ENCODE results near the gene RRP15. TPM values are rescaled to one million over a fixed set of nuclear protein-coding genes. Genes with fewer than 3 reads are reported as not detected.
A peak's percentile ranks its signal among the peaks of the same experiment; 100 is the strongest.

RRP15 gene
- total and polyA plus RNA-seq, 2 of the 13 experiments (the other 11 are each of a cell fraction or from before 2014, with no cell fraction given) = 2.1 to 37.5 TPM

- TF ChIP-seq, protein P1, sequence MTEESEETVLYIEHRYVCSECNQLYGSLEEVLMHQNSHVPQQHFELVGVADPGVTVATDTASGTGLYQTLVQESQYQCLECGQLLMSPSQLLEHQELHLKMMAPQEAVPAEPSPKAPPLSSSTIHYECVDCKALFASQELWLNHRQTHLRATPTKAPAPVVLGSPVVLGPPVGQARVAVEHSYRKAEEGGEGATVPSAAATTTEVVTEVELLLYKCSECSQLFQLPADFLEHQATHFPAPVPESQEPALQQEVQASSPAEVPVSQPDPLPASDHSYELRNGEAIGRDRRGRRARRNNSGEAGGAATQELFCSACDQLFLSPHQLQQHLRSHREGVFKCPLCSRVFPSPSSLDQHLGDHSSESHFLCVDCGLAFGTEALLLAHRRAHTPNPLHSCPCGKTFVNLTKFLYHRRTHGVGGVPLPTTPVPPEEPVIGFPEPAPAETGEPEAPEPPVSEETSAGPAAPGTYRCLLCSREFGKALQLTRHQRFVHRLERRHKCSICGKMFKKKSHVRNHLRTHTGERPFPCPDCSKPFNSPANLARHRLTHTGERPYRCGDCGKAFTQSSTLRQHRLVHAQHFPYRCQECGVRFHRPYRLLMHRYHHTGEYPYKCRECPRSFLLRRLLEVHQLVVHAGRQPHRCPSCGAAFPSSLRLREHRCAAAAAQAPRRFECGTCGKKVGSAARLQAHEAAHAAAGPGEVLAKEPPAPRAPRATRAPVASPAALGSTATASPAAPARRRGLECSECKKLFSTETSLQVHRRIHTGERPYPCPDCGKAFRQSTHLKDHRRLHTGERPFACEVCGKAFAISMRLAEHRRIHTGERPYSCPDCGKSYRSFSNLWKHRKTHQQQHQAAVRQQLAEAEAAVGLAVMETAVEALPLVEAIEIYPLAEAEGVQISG (CRISPR knock-in tag; IDR thresholded peaks at IDR 0.05) = peak; percentile 94
- TF ChIP-seq ZNF547 (CRISPR knock-in tag; IDR thresholded peaks at IDR 0.05) (peak; percentile 93), RELA (CRISPR knock-in tag; IDR thresholded peaks at IDR 0.05) (no peak), SP5 (CRISPR knock-in tag; IDR thresholded peaks at IDR 0.05; ENCODE audit: borderline replicate concordance, low read depth) (peak; percentile 89), ZNF282 (IDR thresholded peaks at IDR 0.05; ENCODE audit: partially characterized antibody) (no peak), ZNF775 (CRISPR knock-in tag; IDR thresholded peaks at IDR 0.05; ENCODE audit: borderline replicate concordance) (no peak), NONO (IDR thresholded peaks at IDR 0.05) (no peak), NONO (CRISPR knock-in tag; conservative IDR thresholded peaks at IDR 0.05) (peak; percentile 96), KMT2A (CRISPR knock-in tag; IDR thresholded peaks at IDR 0.05) (peak; percentile 96), CREB1 (IDR thresholded peaks at IDR 0.05) (peak; percentile 72), CREB1 (CRISPR knock-in tag; IDR thresholded peaks at IDR 0.05) (no peak), ZNF576 (CRISPR knock-in tag; IDR thresholded peaks at IDR 0.05) (no peak), ZNF552 (CRISPR knock-in tag; IDR thresholded peaks at IDR 0.05; ENCODE audit: borderline replicate concordance) (peak; percentile 56; the same call in 1 of the 2 replicates), ZNF232 (CRISPR knock-in tag; IDR thresholded peaks at IDR 0.05; ENCODE audit: borderline replicate concordance) (0 out of 2 replicates have a peak, but pooled peaks have one; percentile 19), GFI1 (CRISPR knock-in tag; IDR thresholded peaks at IDR 0.05; ENCODE audit: borderline replicate concordance) (peak; percentile 77), SMAD3 (CRISPR knock-in tag; IDR thresholded peaks at IDR 0.05) (peak; percentile 95), GLI4 (CRISPR knock-in tag; IDR thresholded peaks at IDR 0.05; ENCODE audit: borderline replicate concordance) (peak; percentile 85; the same call in 1 of the 2 replicates), ZBTB20 (CRISPR knock-in tag; IDR thresholded peaks at IDR 0.05; ENCODE audit: borderline replicate concordance, low read depth) (peak; percentile 48; the same call in 1 of the 2 replicates)
- TF ChIP-seq, protein P2, sequence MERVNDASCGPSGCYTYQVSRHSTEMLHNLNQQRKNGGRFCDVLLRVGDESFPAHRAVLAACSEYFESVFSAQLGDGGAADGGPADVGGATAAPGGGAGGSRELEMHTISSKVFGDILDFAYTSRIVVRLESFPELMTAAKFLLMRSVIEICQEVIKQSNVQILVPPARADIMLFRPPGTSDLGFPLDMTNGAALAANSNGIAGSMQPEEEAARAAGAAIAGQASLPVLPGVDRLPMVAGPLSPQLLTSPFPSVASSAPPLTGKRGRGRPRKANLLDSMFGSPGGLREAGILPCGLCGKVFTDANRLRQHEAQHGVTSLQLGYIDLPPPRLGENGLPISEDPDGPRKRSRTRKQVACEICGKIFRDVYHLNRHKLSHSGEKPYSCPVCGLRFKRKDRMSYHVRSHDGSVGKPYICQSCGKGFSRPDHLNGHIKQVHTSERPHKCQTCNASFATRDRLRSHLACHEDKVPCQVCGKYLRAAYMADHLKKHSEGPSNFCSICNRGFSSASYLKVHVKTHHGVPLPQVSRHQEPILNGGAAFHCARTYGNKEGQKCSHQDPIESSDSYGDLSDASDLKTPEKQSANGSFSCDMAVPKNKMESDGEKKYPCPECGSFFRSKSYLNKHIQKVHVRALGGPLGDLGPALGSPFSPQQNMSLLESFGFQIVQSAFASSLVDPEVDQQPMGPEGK (CRISPR knock-in tag; IDR thresholded peaks at IDR 0.05) = no peak; the same call in 1 of the 2 replicates
- TF ChIP-seq, protein P3, sequence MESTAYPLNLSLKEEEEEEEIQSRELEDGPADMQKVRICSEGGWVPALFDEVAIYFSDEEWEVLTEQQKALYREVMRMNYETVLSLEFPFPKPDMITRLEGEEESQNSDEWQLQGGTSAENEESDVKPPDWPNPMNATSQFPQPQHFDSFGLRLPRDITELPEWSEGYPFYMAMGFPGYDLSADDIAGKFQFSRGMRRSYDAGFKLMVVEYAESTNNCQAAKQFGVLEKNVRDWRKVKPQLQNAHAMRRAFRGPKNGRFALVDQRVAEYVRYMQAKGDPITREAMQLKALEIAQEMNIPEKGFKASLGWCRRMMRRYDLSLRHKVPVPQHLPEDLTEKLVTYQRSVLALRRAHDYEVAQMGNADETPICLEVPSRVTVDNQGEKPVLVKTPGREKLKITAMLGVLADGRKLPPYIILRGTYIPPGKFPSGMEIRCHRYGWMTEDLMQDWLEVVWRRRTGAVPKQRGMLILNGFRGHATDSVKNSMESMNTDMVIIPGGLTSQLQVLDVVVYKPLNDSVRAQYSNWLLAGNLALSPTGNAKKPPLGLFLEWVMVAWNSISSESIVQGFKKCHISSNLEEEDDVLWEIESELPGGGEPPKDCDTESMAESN (CRISPR knock-in tag; conservative IDR thresholded peaks at IDR 0.05) = peak; percentile 71
- TF ChIP-seq, protein P4, sequence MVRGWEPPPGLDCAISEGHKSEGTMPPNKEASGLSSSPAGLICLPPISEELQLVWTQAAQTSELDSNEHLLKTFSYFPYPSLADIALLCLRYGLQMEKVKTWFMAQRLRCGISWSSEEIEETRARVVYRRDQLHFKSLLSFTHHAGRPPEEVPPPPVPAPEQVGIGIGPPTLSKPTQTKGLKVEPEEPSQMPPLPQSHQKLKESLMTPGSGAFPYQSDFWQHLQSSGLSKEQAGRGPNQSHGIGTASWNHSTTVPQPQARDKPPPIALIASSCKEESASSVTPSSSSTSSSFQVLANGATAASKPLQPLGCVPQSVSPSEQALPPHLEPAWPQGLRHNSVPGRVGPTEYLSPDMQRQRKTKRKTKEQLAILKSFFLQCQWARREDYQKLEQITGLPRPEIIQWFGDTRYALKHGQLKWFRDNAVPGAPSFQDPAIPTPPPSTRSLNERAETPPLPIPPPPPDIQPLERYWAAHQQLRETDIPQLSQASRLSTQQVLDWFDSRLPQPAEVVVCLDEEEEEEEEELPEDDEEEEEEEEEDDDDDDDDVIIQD (CRISPR knock-in tag; IDR thresholded peaks at IDR 0.05; ENCODE audit: low read depth) = peak; percentile 81
These were observed at the start of gene RRP15 (continued) for GRCh38 chr1:218284917-218285635.

All from HepG2 (cell line).